Body of pancreas (tissue), 4 donors: ENCODE results near the gene ANKLE1.

Experiments used
- POLR2A ChIP-seq, 3 donors: fragments of 450-650 bp; IDR thresholded peaks; one replicate each; pipeline ENCODE4 v1.6.1; 2016; ENCODE audit warnings: antibody characterized with exemption in 3 of 3, mild to moderate bottlenecking in 2 of 3
- TF ChIP-seq, protein P1 (sequence below), 7 experiments: fragments of 450-650 bp in 4 of 7; fragments of 200-600 bp in 3 of 7; sonication (generic) in 3 of 7; IDR thresholded peaks; one replicate each; pipeline ENCODE4 v1.5.1; 2016 to 2019; ENCODE audit warnings: antibody characterized with exemption in 7 of 7

DNA sequence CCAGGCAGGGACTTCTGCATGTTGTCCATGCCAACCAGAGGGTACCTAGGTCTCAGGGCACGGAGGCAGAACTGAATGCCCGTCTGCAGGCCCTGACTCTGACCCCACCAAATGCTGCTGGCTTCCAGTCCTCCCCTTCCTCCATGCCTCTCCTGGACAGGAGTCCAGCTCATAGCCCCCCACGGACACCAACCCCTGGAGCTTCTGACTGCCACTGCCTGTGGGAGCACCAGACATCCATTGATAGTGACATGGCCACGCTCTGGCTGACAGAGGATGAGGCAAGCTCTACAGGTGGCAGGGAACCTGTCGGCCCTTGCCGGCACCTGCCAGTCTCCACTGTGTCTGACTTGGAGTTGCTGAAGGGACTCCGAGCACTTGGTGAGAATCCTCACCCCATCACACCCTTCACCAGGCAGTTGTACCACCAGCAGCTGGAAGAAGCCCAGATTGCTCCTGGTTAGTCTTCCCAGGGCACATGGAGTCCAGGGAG, 1.8 kb downstream of the ANKLE1 start:
- no peak for TF ChIP-seq POLR2A (IDR thresholded peaks at IDR 0.05)
- TF ChIP-seq, protein P1, sequence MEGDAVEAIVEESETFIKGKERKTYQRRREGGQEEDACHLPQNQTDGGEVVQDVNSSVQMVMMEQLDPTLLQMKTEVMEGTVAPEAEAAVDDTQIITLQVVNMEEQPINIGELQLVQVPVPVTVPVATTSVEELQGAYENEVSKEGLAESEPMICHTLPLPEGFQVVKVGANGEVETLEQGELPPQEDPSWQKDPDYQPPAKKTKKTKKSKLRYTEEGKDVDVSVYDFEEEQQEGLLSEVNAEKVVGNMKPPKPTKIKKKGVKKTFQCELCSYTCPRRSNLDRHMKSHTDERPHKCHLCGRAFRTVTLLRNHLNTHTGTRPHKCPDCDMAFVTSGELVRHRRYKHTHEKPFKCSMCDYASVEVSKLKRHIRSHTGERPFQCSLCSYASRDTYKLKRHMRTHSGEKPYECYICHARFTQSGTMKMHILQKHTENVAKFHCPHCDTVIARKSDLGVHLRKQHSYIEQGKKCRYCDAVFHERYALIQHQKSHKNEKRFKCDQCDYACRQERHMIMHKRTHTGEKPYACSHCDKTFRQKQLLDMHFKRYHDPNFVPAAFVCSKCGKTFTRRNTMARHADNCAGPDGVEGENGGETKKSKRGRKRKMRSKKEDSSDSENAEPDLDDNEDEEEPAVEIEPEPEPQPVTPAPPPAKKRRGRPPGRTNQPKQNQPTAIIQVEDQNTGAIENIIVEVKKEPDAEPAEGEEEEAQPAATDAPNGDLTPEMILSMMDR (IDR thresholded peaks at IDR 0.05): no peak
